ENCODE results near the gene DISP2.

Gene DISP2

DNA sequence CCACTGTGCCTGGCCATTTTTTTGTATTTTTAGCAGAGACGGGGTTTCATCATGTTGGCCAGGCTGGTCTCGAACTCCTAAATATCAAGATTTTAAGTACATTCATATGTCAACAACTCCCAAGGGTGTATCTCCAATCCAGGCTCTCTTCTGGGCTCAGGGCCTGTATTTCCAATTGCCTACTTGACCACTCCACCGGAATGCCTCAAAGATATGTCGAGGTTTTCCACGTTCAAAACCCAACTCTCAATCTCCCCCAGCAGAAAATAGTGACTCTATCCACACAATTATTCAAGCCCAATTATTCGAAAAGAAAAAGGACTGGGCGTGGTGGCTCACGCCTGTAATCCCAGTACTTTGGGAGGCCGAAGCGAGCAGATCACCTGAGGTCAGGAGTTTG, 22.6 kb downstream of the DISP2 start:
- Histone ChIP-seq H3K36me3 (ENCODE audit: control insufficient read depth, insufficient read depth, low read length) (peaks cover 15% of the 10 kb centered on the region), H3K9me3 (ENCODE audit: control insufficient read depth, low read length) (no peaks in the 10 kb centered on the region), H3K4me1 (ENCODE audit: control insufficient read depth, insufficient read depth, low read length, poor library complexity, severe bottlenecking) (peaks cover 6% of the 10 kb centered on the region), H3K27ac (ENCODE audit: low read depth, low read length, severe bottlenecking) (no peak overlapping the region), H3K4me3 (ENCODE audit: extremely low read depth, insufficient read depth, low read length, poor library complexity, severe bottlenecking) (no peak overlapping the region)
- WGBS, 2 experiments (ENCODE audit: insufficient coverage in 2 of 2): 85 to 91% methylated on average over 9 to 10 of the region's 10 CpGs

DNA sequence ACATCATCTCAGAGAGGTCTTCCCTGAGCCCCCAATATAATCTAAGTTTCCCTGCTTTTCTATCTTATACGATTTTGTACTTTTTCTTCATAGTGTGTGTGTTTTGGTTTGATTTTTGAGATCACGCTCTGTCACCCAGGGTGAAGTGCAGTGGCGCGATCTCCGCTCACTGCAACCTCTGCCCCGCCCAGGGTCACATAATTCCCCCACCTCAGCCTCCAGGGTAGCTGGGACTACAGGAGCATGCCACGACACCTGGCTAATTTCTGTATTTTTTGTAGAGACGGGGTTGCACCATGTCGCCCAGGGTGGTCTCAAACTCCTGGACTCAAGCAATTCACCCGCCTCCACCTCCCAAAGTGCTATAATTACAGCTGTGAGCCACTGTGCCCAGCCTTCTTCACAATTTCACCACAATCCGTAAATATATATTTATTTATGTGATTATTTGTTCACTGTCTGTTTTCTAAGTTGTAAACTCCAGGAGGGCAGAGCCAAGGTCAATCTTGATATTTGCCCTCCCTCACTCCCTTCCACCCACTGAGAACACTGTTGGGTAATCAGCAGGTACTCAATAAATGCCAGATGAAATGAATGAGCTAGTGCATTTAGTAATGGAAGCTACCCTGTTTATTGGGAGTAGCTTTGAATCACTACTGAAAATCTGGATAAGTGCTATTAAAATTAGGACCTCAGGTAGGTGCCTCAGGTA, 24.0 kb downstream of the DISP2 start:
- Histone ChIP-seq H3K4me3 (ENCODE audit: extremely low read depth, insufficient read depth, low read length, poor library complexity, severe bottlenecking) (no peak overlapping the region), H3K36me3 (ENCODE audit: control insufficient read depth, insufficient read depth, low read length) (peaks cover 28% of the 10 kb centered on the region), H3K9me3 (ENCODE audit: control insufficient read depth, low read length) (no peaks in the 10 kb centered on the region), H3K4me1 (ENCODE audit: control insufficient read depth, insufficient read depth, low read length, poor library complexity, severe bottlenecking) (peaks cover 6% of the 10 kb centered on the region), H3K27ac (ENCODE audit: low read depth, low read length, severe bottlenecking) (no peak overlapping the region)
- WGBS, 2 experiments (ENCODE audit: insufficient coverage in 2 of 2): 90 to 92% methylated on average over 6 to 9 of the region's 11 CpGs

- Histone ChIP-seq H3K4me1 (ENCODE audit: control insufficient read depth, insufficient read depth, low read length, poor library complexity, severe bottlenecking) (peaks cover 6% of the 10 kb centered on the region), H3K9me3 (ENCODE audit: control insufficient read depth, low read length) (no peaks in the 10 kb centered on the region), H3K4me3 (ENCODE audit: extremely low read depth, insufficient read depth, low read length, poor library complexity, severe bottlenecking) (peak within 1 kb of the TSS; percentile 94), H3K27ac (ENCODE audit: low read depth, low read length, severe bottlenecking) (peak within 1 kb of the TSS; percentile 29), H3K36me3 (ENCODE audit: control insufficient read depth, insufficient read depth, low read length) (peaks cover 37% of the 10 kb centered on the region)
- 3 to 4% methylated on average over 46 to 56 of the region's 57 CpGs for WGBS, 2 experiments (ENCODE audit: insufficient coverage in 2 of 2)
These were observed 24.8 kb downstream of the DISP2 start, which contains the start of gene KNSTRN for GRCh38 chr15:40382580-40383456. Gene KNSTRN (plus strand): TSS chr15:40382721. CDS start chr15:40382836, 115 bp downstream.

GRCh38 chr15:40386480-40386879, 28.5 kb downstream of the DISP2 start:
- no peak overlapping the region for H3K27ac ChIP-seq (ENCODE audit: low read depth, low read length, severe bottlenecking)
- 97 to 100% methylated on average over 1 to 3 of the region's 3 CpGs for WGBS, 2 experiments (ENCODE audit: insufficient coverage in 2 of 2)
- H3K4me3 ChIP-seq (ENCODE audit: extremely low read depth, insufficient read depth, low read length, poor library complexity, severe bottlenecking): no peak overlapping the region
- H3K36me3 ChIP-seq (ENCODE audit: control insufficient read depth, insufficient read depth, low read length): peaks cover 73% of the 10 kb centered on the region
- no peaks in the 10 kb centered on the region for H3K9me3 ChIP-seq (ENCODE audit: control insufficient read depth, low read length)
- peaks cover 4% of the 10 kb centered on the region for H3K4me1 ChIP-seq (ENCODE audit: control insufficient read depth, insufficient read depth, low read length, poor library complexity, severe bottlenecking)

GRCh38 chr15:40388941-40389823, 31.2 kb downstream of the DISP2 start:
- Histone ChIP-seq H3K36me3 (ENCODE audit: control insufficient read depth, insufficient read depth, low read length) (peaks cover 97% of the 10 kb centered on the region), H3K27ac (ENCODE audit: low read depth, low read length, severe bottlenecking) (no peak overlapping the region), H3K4me1 (ENCODE audit: control insufficient read depth, insufficient read depth, low read length, poor library complexity, severe bottlenecking) (no peaks in the 10 kb centered on the region), H3K9me3 (ENCODE audit: control insufficient read depth, low read length) (no peaks in the 10 kb centered on the region), H3K4me3 (ENCODE audit: extremely low read depth, insufficient read depth, low read length, poor library complexity, severe bottlenecking) (no peak overlapping the region)
- 90 to 95% methylated on average over 11 to 12 of the region's 13 CpGs for WGBS, 2 experiments (ENCODE audit: insufficient coverage in 2 of 2)

GRCh38 chr15:40389824-40390595, 32.0 kb downstream of the DISP2 start:
- H3K27ac ChIP-seq (ENCODE audit: low read depth, low read length, severe bottlenecking): no peak overlapping the region
- peaks cover 99% of the 10 kb centered on the region for H3K36me3 ChIP-seq (ENCODE audit: control insufficient read depth, insufficient read depth, low read length)
- no peaks in the 10 kb centered on the region for H3K9me3 ChIP-seq (ENCODE audit: control insufficient read depth, low read length)
- H3K4me1 ChIP-seq (ENCODE audit: control insufficient read depth, insufficient read depth, low read length, poor library complexity, severe bottlenecking): no peaks in the 10 kb centered on the region
- no peak overlapping the region for H3K4me3 ChIP-seq (ENCODE audit: extremely low read depth, insufficient read depth, low read length, poor library complexity, severe bottlenecking)
- WGBS, 2 experiments (ENCODE audit: insufficient coverage in 2 of 2): 82 to 89% methylated on average over 1 to 2 of the region's 2 CpGs

DNA sequence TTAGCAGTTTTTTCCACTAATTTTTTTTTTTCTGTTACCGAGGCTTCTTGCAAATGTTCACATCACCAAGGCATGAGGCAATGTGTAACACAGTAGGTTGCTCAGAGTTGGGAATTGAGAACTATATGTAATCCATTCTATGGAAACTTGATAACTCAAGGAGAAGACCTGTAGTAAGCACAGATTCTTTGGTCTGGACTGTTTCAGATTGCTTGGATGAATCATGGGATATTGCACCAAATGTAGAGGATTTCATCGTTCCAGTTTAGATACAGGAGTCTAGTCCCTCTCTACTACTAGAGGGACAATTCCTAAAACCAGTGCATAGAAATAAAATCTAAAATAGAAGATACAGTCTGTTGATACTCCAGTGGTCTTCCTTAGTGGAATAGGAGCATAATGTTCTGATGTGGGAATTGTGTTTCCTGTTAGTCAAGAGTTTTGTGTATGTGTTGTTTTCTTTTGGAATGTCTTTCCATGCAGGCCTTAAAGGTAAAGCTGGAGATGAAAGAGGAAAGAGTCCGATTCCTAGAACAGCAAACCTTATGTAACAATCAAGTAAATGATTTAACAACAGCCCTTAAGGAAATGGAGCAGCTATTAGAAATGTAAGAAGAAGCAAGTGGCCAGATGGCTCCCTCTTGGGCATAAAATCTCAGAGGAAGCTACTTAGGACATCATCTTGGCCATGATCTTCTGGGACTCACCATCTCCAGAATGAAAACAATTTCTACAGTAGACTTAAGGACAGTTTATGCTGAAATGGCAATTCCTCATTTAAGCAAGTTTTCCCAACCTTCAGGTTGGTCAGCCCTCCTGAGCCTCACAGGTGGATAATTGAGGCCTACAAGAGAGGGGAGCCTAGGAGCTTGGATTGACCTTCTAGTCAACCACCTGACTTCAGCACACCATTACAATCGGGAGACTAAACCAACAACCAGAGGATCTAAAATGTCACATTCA, 35.2 kb downstream of the DISP2 start:
- no peaks in the 10 kb centered on the region for H3K9me3 ChIP-seq (ENCODE audit: control insufficient read depth, low read length)
- H3K4me1 ChIP-seq (ENCODE audit: control insufficient read depth, insufficient read depth, low read length, poor library complexity, severe bottlenecking): no peaks in the 10 kb centered on the region
- H3K27ac ChIP-seq (ENCODE audit: low read depth, low read length, severe bottlenecking): no peak overlapping the region
- H3K4me3 ChIP-seq (ENCODE audit: extremely low read depth, insufficient read depth, low read length, poor library complexity, severe bottlenecking): no peak overlapping the region
- 100% methylated on average over 1 of the region's 4 CpGs for WGBS, 2 experiments (ENCODE audit: insufficient coverage in 2 of 2)
- H3K36me3 ChIP-seq (ENCODE audit: control insufficient read depth, insufficient read depth, low read length): peaks cover 71% of the 10 kb centered on the region

- Histone ChIP-seq H3K9me3 (ENCODE audit: control insufficient read depth, low read length) (no peaks in the 10 kb centered on the region), H3K4me3 (ENCODE audit: extremely low read depth, insufficient read depth, low read length, poor library complexity, severe bottlenecking) (no peak overlapping the region), H3K27ac (ENCODE audit: low read depth, low read length, severe bottlenecking) (no peak overlapping the region), H3K4me1 (ENCODE audit: control insufficient read depth, insufficient read depth, low read length, poor library complexity, severe bottlenecking) (no peaks in the 10 kb centered on the region), H3K36me3 (ENCODE audit: control insufficient read depth, insufficient read depth, low read length) (peaks cover 25% of the 10 kb centered on the region)
- WGBS, 2 experiments (ENCODE audit: insufficient coverage in 2 of 2): 93 to 100% methylated on average over 5 of the region's 8 CpGs
These were observed 39.8 kb downstream of the DISP2 start for GRCh38 chr15:40397688-40398412.

- WGBS, 2 experiments (ENCODE audit: insufficient coverage in 2 of 2): 94% methylated on average over 4 of the region's 4 CpGs
- Histone ChIP-seq H3K4me3 (ENCODE audit: extremely low read depth, insufficient read depth, low read length, poor library complexity, severe bottlenecking) (no peak overlapping the region), H3K9me3 (ENCODE audit: control insufficient read depth, low read length) (no peaks in the 10 kb centered on the region), H3K27ac (ENCODE audit: low read depth, low read length, severe bottlenecking) (no peak overlapping the region), H3K4me1 (ENCODE audit: control insufficient read depth, insufficient read depth, low read length, poor library complexity, severe bottlenecking) (no peaks in the 10 kb centered on the region), H3K36me3 (ENCODE audit: control insufficient read depth, insufficient read depth, low read length) (peaks cover 19% of the 10 kb centered on the region)
These were observed 40.4 kb downstream of the DISP2 start for GRCh38 chr15:40398413-40398873.

All from mesodermal cell (in vitro differentiated cells).